Measurements from ENCODE around the gene RAB11B.

GRCh38 chr19:8342684-8343482 lies 47.3 kb upstream of the RAB11B start, which contains the start of gene KANK3:
- TF ChIP-seq EZH2 (IDR thresholded peaks at IDR 0.05) (no peak), ZFX (IDR thresholded peaks at IDR 0.05) (no peak), CTCF (IDR thresholded peaks at IDR 0.05 in 2 of 3, conservative IDR thresholded peaks at IDR 0.05 in 1 of 3; ENCODE audit: borderline replicate concordance in 1 of 3, insufficient read depth in 1 of 3, low read depth in 2 of 3, low read length in 2 of 3) (no peak), ZBTB33 (IDR thresholded peaks at IDR 0.05; ENCODE audit: extremely low read depth, insufficient replicate concordance, low read length) (no peak), YY1 (IDR thresholded peaks at IDR 0.05; ENCODE audit: extremely low read depth, insufficient replicate concordance, low read depth, low read length) (no peak), ATF3 (IDR thresholded peaks at IDR 0.05) (no peak), POLR2A (IDR thresholded peaks at IDR 0.05; ENCODE audit: borderline replicate concordance, extremely low read depth, insufficient read depth, insufficient read length) (no peak), RAD21 (IDR thresholded peaks at IDR 0.05; ENCODE audit: low read depth) (no peak), EZH2phosphoT487 (IDR thresholded peaks at IDR 0.05; ENCODE audit: borderline replicate concordance) (no peak), SP1 (IDR thresholded peaks at IDR 0.05; ENCODE audit: low read depth) (peak; percentile 96)
